HG02884 (cell line): Measurements from ENCODE around the gene OR4A5.
"Not testable (repeated sequence)": the region's sequence is repeated elsewhere in the genome, so short reads cannot be mapped to it uniquely, and the experiment has no call there.

Experiments
- ATAC-seq: cut with Tn5 transposase; IDR thresholded peaks from one replicate; pipeline ENCODE4 v1.9.1; 2021; ENCODE audit warnings: mild to moderate bottlenecking, moderate library complexity; ENCODE audit not compliant: unreplicated experiment

The OR4A5 gene, protein sequence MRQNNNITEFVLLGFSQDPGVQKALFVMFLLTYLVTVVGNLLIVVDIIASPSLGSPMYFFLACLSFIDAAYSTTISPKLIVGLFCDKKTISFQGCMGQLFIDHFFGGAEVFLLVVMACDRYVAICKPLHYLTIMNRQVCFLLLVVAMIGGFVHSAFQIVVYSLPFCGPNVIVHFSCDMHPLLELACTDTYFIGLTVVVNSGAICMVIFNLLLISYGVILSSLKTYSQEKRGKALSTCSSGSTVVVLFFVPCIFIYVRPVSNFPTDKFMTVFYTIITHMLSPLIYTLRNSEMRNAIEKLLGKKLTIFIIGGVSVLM

GRCh38 chr11:54706532-54706931 is at the start of gene OR4A5:
OR4A5 (plus strand) TSS chr11:54706832; CDS start chr11:54706885, 53 bp downstream.
- not testable (repeated sequence) for ATAC-seq

DNA sequence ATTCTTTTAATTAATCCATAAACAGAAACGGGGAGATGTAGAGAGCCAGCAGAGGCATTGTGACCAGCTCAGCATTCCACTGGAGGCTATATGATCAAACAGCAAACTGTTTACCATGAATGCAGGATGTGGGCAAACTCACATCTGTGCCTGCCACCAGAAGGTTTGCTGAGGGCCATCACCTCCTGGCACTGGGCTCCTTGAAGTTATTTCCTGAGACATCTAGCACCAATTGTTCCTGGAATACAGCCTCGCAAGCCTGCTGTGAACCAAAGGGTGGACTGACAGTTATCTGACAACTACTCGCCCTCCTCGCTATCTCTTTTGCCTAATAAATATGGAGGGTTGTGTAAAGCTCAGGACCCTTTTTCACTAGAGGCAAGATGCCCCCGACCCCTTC is 13.5 kb downstream of the OR4A5 start:
- not testable (repeated sequence) for ATAC-seq
